KOPT-K1 (cell line): ENCODE results near the gene NUP188.

Experiments used
- H3K27ac ChIP-seq: fragments of 200-600 bp; sonication (generic); 2 replicates; pipeline ENCODE4 v1.5.1; 2016; ENCODE audit warnings: antibody characterized with exemption, mild to moderate bottlenecking, low read depth, low read length; ENCODE audit not compliant: poor library complexity, severe bottlenecking
- H3K36me3 ChIP-seq: fragments of 200-600 bp; sonication (generic); 2 replicates; pipeline ENCODE4 v1.5.1; 2017; ENCODE audit warnings: antibody characterized with exemption, mild to moderate bottlenecking, low read length, moderate library complexity; ENCODE audit not compliant: insufficient read depth
- H3K9me3 ChIP-seq: fragments of 200-600 bp; sonication (generic); 2 replicates; pipeline ENCODE4 v1.5.1; 2017; ENCODE audit warnings: antibody characterized with exemption, low read length, mild to moderate bottlenecking; ENCODE audit not compliant: insufficient read depth, poor library complexity, severe bottlenecking

NUP188 gene

GRCh38 chr9:129005336-129005997 lies 58.0 kb downstream of the NUP188 start:
- Histone ChIP-seq H3K27ac (no peak overlapping the region), H3K9me3 (no peaks in the 10 kb centered on the region), H3K36me3 (peaks cover 98% of the 10 kb centered on the region)

GRCh38 chr9:129006328-129007034 lies 59.0 kb downstream of the NUP188 start:
- H3K27ac ChIP-seq, result no peak overlapping the region
- no peaks in the 10 kb centered on the region for H3K9me3 ChIP-seq
- peaks cover 98% of the 10 kb centered on the region for H3K36me3 ChIP-seq

- Histone ChIP-seq H3K36me3 (peaks cover 97% of the 10 kb centered on the region), H3K9me3 (no peaks in the 10 kb centered on the region), H3K27ac (no peak overlapping the region)
Observed at GRCh38 chr9:129007035-129007765, 59.7 kb downstream of the NUP188 start.

GRCh38 chr9:129007766-129008468 lies 60.4 kb downstream of the NUP188 start:
- Histone ChIP-seq H3K27ac (no peak overlapping the region), H3K36me3 (peaks cover 97% of the 10 kb centered on the region), H3K9me3 (no peaks in the 10 kb centered on the region)

- Histone ChIP-seq H3K9me3 (no peaks in the 10 kb centered on the region), H3K36me3 (peaks cover 97% of the 10 kb centered on the region), H3K27ac (no peak overlapping the region)
Observed at GRCh38 chr9:129008469-129008965, 61.0 kb downstream of the NUP188 start.

GRCh38 chr9:129008986-129009583 lies 61.6 kb downstream of the NUP188 start:
- no peak overlapping the region for H3K27ac ChIP-seq
- peaks cover 97% of the 10 kb centered on the region for H3K36me3 ChIP-seq
- H3K9me3 ChIP-seq, result no peaks in the 10 kb centered on the region

GRCh38 chr9:129009584-129010141 lies 62.2 kb downstream of the NUP188 start:
- Histone ChIP-seq H3K9me3 (no peaks in the 10 kb centered on the region), H3K36me3 (peaks cover 99% of the 10 kb centered on the region), H3K27ac (no peak overlapping the region)

- Histone ChIP-seq H3K9me3 (no peaks in the 10 kb centered on the region), H3K36me3 (peaks cover 99% of the 10 kb centered on the region), H3K27ac (no peak overlapping the region)
Observed at GRCh38 chr9:129010267-129010975, 62.9 kb downstream of the NUP188 start.

- H3K27ac ChIP-seq, result no peak overlapping the region
- no peaks in the 10 kb centered on the region for H3K9me3 ChIP-seq
- peaks cover 91% of the 10 kb centered on the region for H3K36me3 ChIP-seq
Observed at GRCh38 chr9:129011170-129011569, 63.7 kb downstream of the NUP188 start.

- H3K36me3 ChIP-seq, result peaks cover 85% of the 10 kb centered on the region
- no peak overlapping the region for H3K27ac ChIP-seq
- H3K9me3 ChIP-seq, result no peaks in the 10 kb centered on the region
Observed at GRCh38 chr9:129011761-129012181, 64.3 kb downstream of the NUP188 start.

GRCh38 chr9:129012343-129012742 lies 64.8 kb downstream of the NUP188 start:
- Histone ChIP-seq H3K36me3 (peaks cover 80% of the 10 kb centered on the region), H3K9me3 (no peaks in the 10 kb centered on the region), H3K27ac (no peak overlapping the region)

GRCh38 chr9:129012893-129013448 lies 65.5 kb downstream of the NUP188 start:
- Histone ChIP-seq H3K27ac (no peak overlapping the region), H3K36me3 (peaks cover 79% of the 10 kb centered on the region), H3K9me3 (no peaks in the 10 kb centered on the region)

GRCh38 chr9:129013674-129014073 lies 66.2 kb downstream of the NUP188 start:
- H3K36me3 ChIP-seq, result peaks cover 74% of the 10 kb centered on the region
- H3K27ac ChIP-seq, result no peak overlapping the region
- no peaks in the 10 kb centered on the region for H3K9me3 ChIP-seq
